Immature natural killer cell (primary cell): Measurements from ENCODE around the gene MTF2. TPM values are rescaled to one million over a fixed set of nuclear protein-coding genes. Genes with fewer than 3 reads are reported as not detected.
"Not testable (repeated sequence)": the region's sequence is repeated elsewhere in the genome, so short reads cannot be mapped to it uniquely, and the experiment has no call there.

Experiments used
- DNase-seq, 3 donors: peaks; one replicate each; pipeline ENCODE4 v3.0.0; 2022; ENCODE audit warnings: mixed read lengths in 1 of 3
- H3K27ac Mint-ChIP-seq, 6 donors: one replicate each; pipeline ENCODE4 v1.8.0; 2020; ENCODE audit warnings: mixed read lengths in 6 of 6, mild to moderate bottlenecking in 5 of 6, inconsistent platforms in 4 of 6, moderate library complexity in 3 of 6
- H3K27me3 Mint-ChIP-seq, 3 donors: one replicate each; pipeline ENCODE4 v1.8.0; 2020 to 2021; ENCODE audit warnings: low read depth in 3 of 3, mild to moderate bottlenecking in 3 of 3, mixed read lengths in 3 of 3, moderate library complexity in 3 of 3, inconsistent platforms in 1 of 3
- H3K36me3 Mint-ChIP-seq, 3 donors: one replicate each; pipeline ENCODE4 v1.8.0; 2020; ENCODE audit warnings: mixed read lengths in 3 of 3, inconsistent platforms in 2 of 3, mild to moderate bottlenecking in 2 of 3
- H3K4me1 Mint-ChIP-seq, 2 donors: one replicate each; pipeline ENCODE4 v1.8.0; 2020; ENCODE audit warnings: inconsistent platforms in 2 of 2, mild to moderate bottlenecking in 2 of 2, mixed read lengths in 2 of 2, moderate library complexity in 1 of 2
- H3K4me3 Mint-ChIP-seq, 5 donors: one replicate each; pipeline ENCODE4 v1.8.0; 2020; ENCODE audit warnings: mild to moderate bottlenecking in 5 of 5, mixed read lengths in 5 of 5, inconsistent platforms in 3 of 5, moderate library complexity in 3 of 5
- H3K9me3 Mint-ChIP-seq, 6 donors: one replicate each; pipeline ENCODE4 v1.8.0; 2020; ENCODE audit warnings: mild to moderate bottlenecking in 6 of 6, mixed read lengths in 6 of 6, inconsistent platforms in 4 of 6, moderate library complexity in 3 of 6
- polyA plus RNA-seq, 3 donors: library from polyadenylated mRNA; unstranded; fragments of 300-500 nt; fragmentation: Illumina TruSeq; gene quantifications; one replicate each; pipeline ENCODE4 v1.2.3, GENCODE V29; 2021

Gene MTF2
- polyA plus RNA-seq, 3 donors from 2014 or later, result 50.1 to 101 (median 74.9) TPM

GRCh38 chr1:93163314-93163713 lies 84.2 kb downstream of the MTF2 start:
- Mint-ChIP-seq H3K4me1 (peaks cover 53 to 81% of the 10 kb centered on the region in 2 donors), H3K36me3 (peaks cover 4 to 13% (median 6%) of the 10 kb centered on the region in 3 donors)
- not testable (repeated sequence) for H3K27ac Mint-ChIP-seq, DNase-seq, H3K9me3 Mint-ChIP-seq, H3K27me3 Mint-ChIP-seq, H3K4me3 Mint-ChIP-seq

- Mint-ChIP-seq H3K4me1 (peaks cover 66 to 87% of the 10 kb centered on the region in 2 donors), H3K9me3 (no peaks in the 10 kb centered on the region), H3K4me3 (no peak overlapping the region), H3K36me3 (peaks cover 0 to 7% (median 0%) of the 10 kb centered on the region in 3 donors), H3K27me3 (peaks cover 1 to 2% (median 1%) of the 10 kb centered on the region in 3 donors), H3K27ac (peak overlapping the region in 1 of 6 donors; percentile 79)
- DNase-seq, result no peak
Observed at GRCh38 chr1:93164816-93165215, 85.7 kb downstream of the MTF2 start.

GRCh38 chr1:93165895-93166294 lies 86.8 kb downstream of the MTF2 start:
- peaks cover 68 to 84% of the 10 kb centered on the region in 2 donors for H3K4me1 Mint-ChIP-seq
- H3K27me3 Mint-ChIP-seq, H3K9me3 Mint-ChIP-seq, H3K4me3 Mint-ChIP-seq, DNase-seq, H3K36me3 Mint-ChIP-seq: not testable (repeated sequence)
- H3K27ac Mint-ChIP-seq, result peak overlapping the region in 4 of 6 donors; percentile 5 to 62 (median 50)

GRCh38 chr1:93167006-93167405 lies 87.9 kb downstream of the MTF2 start:
- Mint-ChIP-seq H3K27ac (no peak overlapping the region), H3K9me3 (no peaks in the 10 kb centered on the region), H3K4me3 (no peak overlapping the region), H3K36me3 (peaks cover 0 to 7% (median 0%) of the 10 kb centered on the region in 3 donors), H3K4me1 (peaks cover 67 to 84% of the 10 kb centered on the region in 2 donors), H3K27me3 (peaks cover 1 to 4% (median 1%) of the 10 kb centered on the region in 3 donors)
- no peak for DNase-seq

- peaks cover 75 to 90% of the 10 kb centered on the region in 2 donors for H3K4me1 Mint-ChIP-seq
- not testable (repeated sequence) for H3K36me3 Mint-ChIP-seq
- peak overlapping the region in 1 of 5 donors; percentile 89 for H3K4me3 Mint-ChIP-seq
Observed at GRCh38 chr1:93170141-93170678, 91.1 kb downstream of the MTF2 start.

GRCh38 chr1:93171549-93172034 lies 92.5 kb downstream of the MTF2 start:
- H3K4me1 Mint-ChIP-seq, result peaks cover 76 to 91% of the 10 kb centered on the region in 2 donors

More at GRCh38 chr1:93170141-93170678, 91.1 kb downstream of the MTF2 start:
- not testable (repeated sequence) for H3K9me3 Mint-ChIP-seq, H3K27ac Mint-ChIP-seq, DNase-seq, H3K27me3 Mint-ChIP-seq

GRCh38 chr1:93172778-93173177 lies 93.7 kb downstream of the MTF2 start:
- peaks cover 80 to 91% of the 10 kb centered on the region in 2 donors for H3K4me1 Mint-ChIP-seq

More at GRCh38 chr1:93171549-93172034, 92.5 kb downstream of the MTF2 start:
- peak overlapping the region; percentile 86 to 91 (median 88) for H3K4me3 Mint-ChIP-seq
- peaks cover 3 to 4% (median 4%) of the 10 kb centered on the region in 3 donors for H3K36me3 Mint-ChIP-seq
- peak overlapping the region; percentile 45 to 89 (median 72) for H3K27ac Mint-ChIP-seq
- H3K27me3 Mint-ChIP-seq, result peaks cover 1 to 4% (median 2%) of the 10 kb centered on the region in 3 donors
- no peaks in the 10 kb centered on the region for H3K9me3 Mint-ChIP-seq
- no peak for DNase-seq

GRCh38 chr1:93174638-93175037 lies 95.6 kb downstream of the MTF2 start:
- Mint-ChIP-seq H3K4me1 (peaks cover 80 to 91% of the 10 kb centered on the region in 2 donors), H3K4me3 (peak overlapping the region in 2 of 5 donors; percentile 14 to 47), H3K27ac (peak overlapping the region in 2 of 6 donors; percentile 31 to 34)
- DNase-seq, H3K36me3 Mint-ChIP-seq, H3K9me3 Mint-ChIP-seq, H3K27me3 Mint-ChIP-seq: not testable (repeated sequence)

More at GRCh38 chr1:93172778-93173177, 93.7 kb downstream of the MTF2 start:
- Mint-ChIP-seq H3K27ac (no peak overlapping the region), H3K4me3 (peak overlapping the region in 3 of 5 donors; percentile 15 to 88 (median 27)), H3K36me3 (peaks cover under 1 to 4% (median 4%) of the 10 kb centered on the region in 3 donors), H3K27me3 (peaks cover 1 to 3% (median 2%) of the 10 kb centered on the region in 3 donors), H3K9me3 (no peaks in the 10 kb centered on the region)
- DNase-seq, result no peak

- Mint-ChIP-seq H3K4me1 (peaks cover 70 to 85% of the 10 kb centered on the region in 2 donors), H3K27ac (peak overlapping the region in 4 of 6 donors; percentile 78 to 98 (median 90)), H3K36me3 (peaks cover 0 to 4% (median 4%) of the 10 kb centered on the region in 3 donors), H3K27me3 (peaks cover 15 to 18% (median 15%) of the 10 kb centered on the region in 3 donors), H3K9me3 (no peaks in the 10 kb centered on the region), H3K4me3 (peak overlapping the region; percentile 94 to 99 (median 96))
- no peak for DNase-seq
Observed at GRCh38 chr1:93177991-93178390, 98.9 kb downstream of the MTF2 start.

- H3K4me1 Mint-ChIP-seq, result peaks cover 66 to 81% of the 10 kb centered on the region in 2 donors
- H3K36me3 Mint-ChIP-seq, result peaks cover 0 to 4% (median 4%) of the 10 kb centered on the region in 3 donors
- no peaks in the 10 kb centered on the region for H3K9me3 Mint-ChIP-seq
- H3K4me3 Mint-ChIP-seq, result peak overlapping the region; percentile 94 to 99 (median 96)
- no peak for DNase-seq
- peak overlapping the region; percentile 78 to 100 (median 98) for H3K27ac Mint-ChIP-seq
- H3K27me3 Mint-ChIP-seq, result peaks cover 15 to 18% (median 15%) of the 10 kb centered on the region in 3 donors
Observed at GRCh38 chr1:93178418-93178817, 99.3 kb downstream of the MTF2 start.

- H3K4me3 Mint-ChIP-seq, result peak within 1 kb of the TSS; percentile 94 to 99 (median 96)
- peaks cover 53 to 66% of the 10 kb centered on the region in 2 donors for H3K4me1 Mint-ChIP-seq
- DNase-seq, result peak; percentile 98 to 99 (median 98)
- H3K36me3 Mint-ChIP-seq, result no peaks in the 10 kb centered on the region
- no peaks in the 10 kb centered on the region for H3K9me3 Mint-ChIP-seq
- H3K27me3 Mint-ChIP-seq, result peaks cover 15 to 17% (median 15%) of the 10 kb centered on the region in 3 donors
- H3K27ac Mint-ChIP-seq, result peak within 1 kb of the TSS; percentile 96 to 100 (median 98)
Observed at GRCh38 chr1:93179886-93180722, 101.0 kb downstream of the MTF2 start, which contains the start of gene TMED5. Gene TMED5, minus strand, starts transcription at chr1:93180413. Its CDS starts 171 bp downstream, at chr1:93180242.

- H3K27me3 Mint-ChIP-seq, result peaks cover 15 to 17% (median 15%) of the 10 kb centered on the region in 3 donors
- peaks cover 49 to 59% of the 10 kb centered on the region in 2 donors for H3K4me1 Mint-ChIP-seq
Observed at GRCh38 chr1:93180723-93181613, 101.9 kb downstream of the MTF2 start, which contains the start of gene CCDC18. Gene CCDC18, plus strand, starts transcription at chr1:93180724. Its CDS starts 2,638 bp downstream, at chr1:93183362.

More at GRCh38 chr1:93180723-93181613, 101.9 kb downstream of the MTF2 start, which contains the start of gene CCDC18:
- Mint-ChIP-seq H3K27ac (peak within 1 kb of the TSS; percentile 96 to 100 (median 98)), H3K9me3 (no peaks in the 10 kb centered on the region), H3K36me3 (no peaks in the 10 kb centered on the region), H3K4me3 (peak within 1 kb of the TSS; percentile 94 to 99 (median 96))
- no peak for DNase-seq
